ENCODE data around the gene ADGRG6.

DNA sequence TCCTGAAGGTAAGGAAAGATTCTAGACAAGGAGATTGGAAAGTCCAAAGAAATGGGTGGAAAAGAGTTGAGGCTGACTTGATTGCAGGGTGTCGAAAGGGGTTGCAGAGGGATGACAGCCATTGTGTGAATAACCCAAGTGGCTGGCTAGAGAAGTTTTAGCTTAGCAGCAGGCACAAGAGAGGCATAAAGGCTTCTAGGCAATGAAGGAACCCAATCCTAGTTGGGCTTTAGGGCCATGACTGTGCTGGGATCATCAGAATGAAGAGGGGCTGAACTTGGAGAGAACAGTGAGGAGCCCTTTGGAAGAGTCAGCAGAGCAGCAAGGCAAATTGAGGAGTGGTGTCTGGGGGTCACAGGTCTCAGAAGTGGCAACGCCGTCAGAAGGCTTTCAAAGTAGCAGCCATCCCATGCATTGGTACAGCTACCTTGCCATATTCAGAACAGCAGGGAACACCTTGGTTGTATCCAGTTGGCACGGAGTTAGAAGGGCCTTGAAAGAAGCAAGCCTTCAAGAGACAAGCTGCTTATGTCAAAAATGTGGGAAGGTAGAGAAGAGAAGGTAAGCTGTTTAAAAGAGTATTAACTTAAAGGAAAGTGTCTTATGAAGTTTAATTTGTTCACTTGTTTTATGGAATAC, 146.4 kb downstream of the ADGRG6 start:
- TF ChIP-seq EP300 (IDR thresholded peaks at IDR 0.05; ENCODE audit: borderline replicate concordance in 1 of 2, low read depth in 2 of 2, low read length in 2 of 2) (no peak), JUN (IDR thresholded peaks at IDR 0.05; ENCODE audit: low read depth, low read length) (no peak), HDAC6 (IDR thresholded peaks at IDR 0.05; ENCODE audit: low read depth, low read length) (no peak), GABPA (IDR thresholded peaks at IDR 0.05; ENCODE audit: borderline replicate concordance, insufficient read depth, low read length) (no peak)

All from H1 (cell line).